Measurements from ENCODE around the gene ADAM12. TPM values are rescaled to one million over a fixed set of nuclear protein-coding genes. Genes with fewer than 3 reads are reported as not detected.

ADAM12 gene
- total RNA-seq, 1 experiment from 2014 or later = 0.24 TPM

- H3K27ac ChIP-seq (ENCODE audit: insufficient read length, low read depth, low read length) = no peak overlapping the region
- peaks cover 11 to 18% of the 10 kb centered on the region in 2 experiments for H3K4me1 Mint-ChIP-seq
These were observed 324.9 kb downstream of the ADAM12 start for GRCh38 chr10:126063353-126063791.

More at GRCh38 chr10:126063353-126063791, 324.9 kb downstream of the ADAM12 start:
- no peak overlapping the region for H2BK12ac ChIP-seq (ENCODE audit: insufficient read length, low read depth, low read length)
- H3K4me1 ChIP-seq (ENCODE audit: insufficient read depth, low read length) = no peaks in the 10 kb centered on the region
- H2AFZ ChIP-seq (ENCODE audit: low read length) = no peak overlapping the region
- H3K4me2 ChIP-seq (ENCODE audit: insufficient read depth, insufficient read length, low read length) = no peak overlapping the region
- no peaks in the 10 kb centered on the region for H3K23me2 ChIP-seq (ENCODE audit: insufficient read length, low read depth, low read length, poor library complexity, severe bottlenecking)
- H2AK5ac ChIP-seq (ENCODE audit: insufficient read length, low read length) = no peak overlapping the region
- H3K27me3 Mint-ChIP-seq (ENCODE audit: low read depth) = peaks cover 2% of the 10 kb centered on the region
- H3K56ac ChIP-seq (ENCODE audit: insufficient read length, low read depth, low read length) = no peak overlapping the region
- no peak overlapping the region for H2BK5ac ChIP-seq (ENCODE audit: insufficient read length, low read length)
- H3K9me3 Mint-ChIP-seq = peaks cover 3 to 5% of the 10 kb centered on the region in 2 experiments; a peak in 3 of 5 replicates
- H4K20me1 ChIP-seq (ENCODE audit: control insufficient read depth, insufficient read depth, insufficient read length) = no peaks in the 10 kb centered on the region
- no peak overlapping the region for H3K18ac ChIP-seq (ENCODE audit: insufficient read length, low read depth, low read length)
- no CpG with 5 or more reads among the region's 6 CpGs for WGBS (ENCODE audit: extremely low coverage, insufficient read length, low lambda C conversion rate)
- no peak for DNase-seq
- H3K27ac Mint-ChIP-seq = no peak overlapping the region; a peak in 1 of 7 replicates
- H4K91ac ChIP-seq (ENCODE audit: insufficient read length, low read depth, low read length) = no peak overlapping the region
- H3K27me3 ChIP-seq (ENCODE audit: insufficient read depth, low read length) = no peaks in the 10 kb centered on the region
- H3K9me3 ChIP-seq (ENCODE audit: control insufficient read depth, low read depth, low read length) = no peaks in the 10 kb centered on the region
- H3K4ac ChIP-seq (ENCODE audit: low read depth, low read length) = no peak overlapping the region
- no peak overlapping the region for H4K8ac ChIP-seq (replicated peaks; ENCODE audit: insufficient read length, low read depth, low read length)
- no peak for TF ChIP-seq CTCF (conservative IDR thresholded peaks at IDR 0.05)
- no peak overlapping the region for H4K5ac ChIP-seq (ENCODE audit: insufficient read length, low read depth, low read length)
- no peak overlapping the region for H3K23ac ChIP-seq (ENCODE audit: insufficient read length, low read depth, low read length)
- no peaks in the 10 kb centered on the region for H3K79me1 ChIP-seq (ENCODE audit: insufficient read depth, low read depth, low read length, poor library complexity, severe bottlenecking)
- H3K9ac ChIP-seq (ENCODE audit: extremely low read depth, insufficient read length, low read length) = no peak overlapping the region
- H3T11ph ChIP-seq (ENCODE audit: low read length) = no peak overlapping the region
- H2BK15ac ChIP-seq (ENCODE audit: low read depth, low read length) = no peak overlapping the region
- H3K79me2 ChIP-seq (ENCODE audit: insufficient read depth, low read length) = no peaks in the 10 kb centered on the region
- peaks cover 2 to 7% (median 5%) of the 10 kb centered on the region in 3 experiments; a peak in 3 of 7 replicates for H3K36me3 Mint-ChIP-seq (ENCODE audit: insufficient read depth in 1 of 3, low read depth in 3 of 3)
- H2BK120ac ChIP-seq (ENCODE audit: low read depth, low read length, poor library complexity, severe bottlenecking) = no peak overlapping the region
- no peak overlapping the region for H2BK20ac ChIP-seq (ENCODE audit: low read depth, low read length, poor library complexity, severe bottlenecking)
- no peak overlapping the region for H3K14ac ChIP-seq (ENCODE audit: insufficient read depth, low read length)
- H3K4me3 Mint-ChIP-seq = no peak overlapping the region

All from H9 (cell line).